GM23248 (cell line): ENCODE data around the gene GPR61.

Source experiments
- EZH2 ChIP-seq: fragments of 200-600 bp; sonication (generic); IDR thresholded peaks from 2 replicates; pipeline ENCODE4 v1.6.1; 2018; ENCODE audit warnings: antibody characterized with exemption, mild to moderate bottlenecking; ENCODE audit not compliant: insufficient read depth, poor library complexity, severe bottlenecking
- EZH2phosphoT487 ChIP-seq: fragments of 200-600 bp; sonication (generic); IDR thresholded peaks from 2 replicates; pipeline ENCODE4 v1.6.1; 2018; ENCODE audit warnings: antibody characterized with exemption, moderate library complexity, mild to moderate bottlenecking, low read depth; ENCODE audit not compliant: insufficient read depth

- TF ChIP-seq EZH2phosphoT487 (no peak), EZH2 (no peak)
Observed at GRCh38 chr1:109527098-109527811, 12.4 kb upstream of the GPR61 start.
